ENCODE results near the gene TRIB2.
A peak's percentile ranks its signal among the peaks of the same experiment; 100 is the strongest.

Gene TRIB2

GRCh38 chr2:12682017-12682416, 34.7 kb upstream of the TRIB2 start:
- Histone ChIP-seq H3K9ac (no peak overlapping the region), H3K27ac (no peak overlapping the region), H3K36me3 (ENCODE audit: control insufficient read depth, insufficient read depth, low read length) (no peaks in the 10 kb centered on the region), H3K9me3 (ENCODE audit: control insufficient read depth, low read length) (no peaks in the 10 kb centered on the region), H3K4me2 (ENCODE audit: low read length) (no peak overlapping the region), H3K4me1 (peaks cover 8% of the 10 kb centered on the region), H2AFZ (no peak overlapping the region), H3K27me3 (ENCODE audit: control insufficient read depth, insufficient read depth, low read length) (no peaks in the 10 kb centered on the region), H3K79me2 (no peaks in the 10 kb centered on the region), H3K4me3 (ENCODE audit: low read depth, low read length) (no peak overlapping the region)
- TF ChIP-seq CTCF (IDR thresholded peaks at IDR 0.05) = no peak

GRCh38 chr2:12683457-12684100, 33.2 kb upstream of the TRIB2 start:
- Histone ChIP-seq H3K9ac (no peak overlapping the region), H3K27me3 (ENCODE audit: control insufficient read depth, insufficient read depth, low read length) (no peaks in the 10 kb centered on the region), H2AFZ (no peak overlapping the region), H3K4me1 (peaks cover 8% of the 10 kb centered on the region), H3K79me2 (no peaks in the 10 kb centered on the region), H3K4me2 (ENCODE audit: low read length) (no peak overlapping the region), H3K9me3 (ENCODE audit: control insufficient read depth, low read length) (no peaks in the 10 kb centered on the region), H3K27ac (no peak overlapping the region), H3K36me3 (ENCODE audit: control insufficient read depth, insufficient read depth, low read length) (no peaks in the 10 kb centered on the region), H3K4me3 (ENCODE audit: low read depth, low read length) (no peak overlapping the region)
- no peak for TF ChIP-seq CTCF (IDR thresholded peaks at IDR 0.05)

- H3K4me2 ChIP-seq (ENCODE audit: low read length) = peak overlapping the region; percentile 40
- no peaks in the 10 kb centered on the region for H3K27me3 ChIP-seq (ENCODE audit: control insufficient read depth, insufficient read depth, low read length)
- H3K79me2 ChIP-seq = no peaks in the 10 kb centered on the region
- no peak for TF ChIP-seq CTCF (IDR thresholded peaks at IDR 0.05)
- H3K9me3 ChIP-seq (ENCODE audit: control insufficient read depth, low read length) = no peaks in the 10 kb centered on the region
- no peak overlapping the region for H3K27ac ChIP-seq
- H2AFZ ChIP-seq = peak overlapping the region; percentile 52
- no peaks in the 10 kb centered on the region for H3K36me3 ChIP-seq (ENCODE audit: control insufficient read depth, insufficient read depth, low read length)
- no peak overlapping the region for H3K4me3 ChIP-seq (ENCODE audit: low read depth, low read length)
- no peak overlapping the region for H3K9ac ChIP-seq
- peaks cover 8% of the 10 kb centered on the region for H3K4me1 ChIP-seq
Measured at GRCh38 chr2:12684471-12684936, 32.2 kb upstream of the TRIB2 start.

GRCh38 chr2:12685145-12685544, 31.6 kb upstream of the TRIB2 start:
- Histone ChIP-seq H3K27ac (no peak overlapping the region), H3K4me3 (ENCODE audit: low read depth, low read length) (no peak overlapping the region), H3K9me3 (ENCODE audit: control insufficient read depth, low read length) (no peaks in the 10 kb centered on the region), H3K4me2 (ENCODE audit: low read length) (no peak overlapping the region), H2AFZ (no peak overlapping the region), H3K27me3 (ENCODE audit: control insufficient read depth, insufficient read depth, low read length) (no peaks in the 10 kb centered on the region), H3K36me3 (ENCODE audit: control insufficient read depth, insufficient read depth, low read length) (no peaks in the 10 kb centered on the region), H3K4me1 (peaks cover 8% of the 10 kb centered on the region), H3K9ac (no peak overlapping the region), H3K79me2 (no peaks in the 10 kb centered on the region)
- TF ChIP-seq CTCF (IDR thresholded peaks at IDR 0.05) = no peak

GRCh38 chr2:12685956-12686355, 30.8 kb upstream of the TRIB2 start:
- Histone ChIP-seq H3K36me3 (ENCODE audit: control insufficient read depth, insufficient read depth, low read length) (no peaks in the 10 kb centered on the region), H3K9me3 (ENCODE audit: control insufficient read depth, low read length) (no peaks in the 10 kb centered on the region), H3K27me3 (ENCODE audit: control insufficient read depth, insufficient read depth, low read length) (no peaks in the 10 kb centered on the region), H3K4me3 (ENCODE audit: low read depth, low read length) (no peak overlapping the region), H3K27ac (no peak overlapping the region), H3K79me2 (no peaks in the 10 kb centered on the region), H3K4me2 (ENCODE audit: low read length) (no peak overlapping the region), H3K9ac (no peak overlapping the region), H2AFZ (no peak overlapping the region), H3K4me1 (peaks cover 8% of the 10 kb centered on the region)
- TF ChIP-seq CTCF (IDR thresholded peaks at IDR 0.05) = no peak
